H1 (cell line): ENCODE data around the gene BRSK2. TPM values are rescaled to one million over a fixed set of nuclear protein-coding genes. Genes with fewer than 3 reads are reported as not detected.
A peak's percentile ranks its signal among the peaks of the same experiment; 100 is the strongest.

Source experiments
- CTCF ChIA-PET: fragments of 300-600 bp; sonication (Branson Sonifier 250); formaldehyde crosslinking; loops from one replicate; lab custom pipeline; 2021; ENCODE audit not compliant: partially characterized antibody; lab: Charles Lee
- POLR2A ChIA-PET: fragments of 300-600 bp; sonication (Branson Sonifier 250); formaldehyde crosslinking; loops from one replicate; lab custom pipeline; 2021; ENCODE audit warnings: inconsistent platforms; ENCODE audit not compliant: partially characterized antibody; lab: Charles Lee
- DNase-seq, 2 experiments: peaks; one replicate each; pipeline versions ENCODE4 v3.0.0 to v3.0.0-alpha.2; 2010 to 2022; ENCODE audit warnings: low spot score in 2 of 2, low read depth in 1 of 2, mixed read lengths in 1 of 2
- FAIRE-seq: peaks from 2 replicates; lab custom pipeline; 2011; peaks lifted over from hg19 to GRCh38; lab: Jason Lieb, UNC
- H2AFZ ChIP-seq: 2 replicates; pipeline ENCODE4 v1.8.1; 2012; ENCODE audit warnings: low read length, inconsistent platforms
- H2AK5ac ChIP-seq: 2 replicates; pipeline ENCODE4 v1.6.1; 2013; ENCODE audit warnings: low read depth, low read length
- H2BK120ac ChIP-seq: replicated peaks from 2 replicates; pipeline ENCODE3; 2013; ENCODE audit warnings: low read depth, low read length, inconsistent platforms
- H2BK12ac ChIP-seq: 2 replicates; pipeline ENCODE4 v1.6.1; 2013; ENCODE audit warnings: low read depth, low read length
- H2BK15ac ChIP-seq: 2 replicates; pipeline ENCODE4 v1.6.1; 2013; ENCODE audit warnings: low read length
- H2BK20ac ChIP-seq: 2 replicates; pipeline ENCODE4 v1.6.1; 2013; ENCODE audit warnings: low read length
- H2BK5ac ChIP-seq: 2 replicates; pipeline ENCODE4 v1.6.1; 2013; ENCODE audit warnings: low read depth, low read length
- H3K14ac ChIP-seq: 2 replicates; pipeline ENCODE4 v1.6.1; 2013; ENCODE audit warnings: inconsistent platforms; ENCODE audit not compliant: insufficient read length
- H3K18ac ChIP-seq: 2 replicates; pipeline ENCODE4 v1.6.1; 2013; ENCODE audit warnings: low read length; ENCODE audit errors: extremely low read depth
- H3K23ac ChIP-seq: 2 replicates; pipeline ENCODE4 v1.6.1; 2013; ENCODE audit warnings: inconsistent platforms; ENCODE audit not compliant: insufficient read length
- H3K23me2 ChIP-seq: 2 replicates; pipeline ENCODE4 v1.6.1; 2013; ENCODE audit warnings: low read depth, low read length
- H3K27ac ChIP-seq: 2 replicates; pipeline ENCODE4 v1.6.1; 2011; ENCODE audit warnings: low read depth, low read length, inconsistent platforms
- H3K27me3 ChIP-seq, 4 experiments: replicated peaks in 1 of 4; 1 replicate in 1 of 4; 2 replicates in 3 of 4; pipeline versions ENCODE4 v1.6.1 to v1.8.1; 2011 to 2013; ENCODE audit warnings: low read length in 3 of 4, mild to moderate bottlenecking in 3 of 4, inconsistent platforms in 2 of 4, mixed read lengths in 2 of 4, moderate library complexity in 1 of 4; ENCODE audit not compliant: control insufficient read depth in 3 of 4, insufficient read depth in 3 of 4; ENCODE audit errors: extremely low read depth in 1 of 4
- H3K36me3 ChIP-seq, 4 experiments: 2 replicates each; pipeline versions ENCODE4 v1.6.1 to v1.8.1; 2011 to 2013; ENCODE audit warnings: mild to moderate bottlenecking in 4 of 4, low read length in 3 of 4, moderate library complexity in 2 of 4, control low read depth in 1 of 4, inconsistent platforms in 1 of 4; ENCODE audit not compliant: insufficient read depth in 4 of 4, control insufficient read depth in 2 of 4
- H3K4ac ChIP-seq: replicated peaks from 2 replicates; pipeline ENCODE3; 2013; ENCODE audit warnings: low read length, low read depth, mixed read lengths, inconsistent platforms; ENCODE audit not compliant: insufficient read length
- H3K4me1 ChIP-seq, 4 experiments: replicated peaks in 1 of 4; 1 replicate in 1 of 4; 2 replicates in 3 of 4; pipeline versions ENCODE4 v1.6.1 to v1.8.1; 2011 to 2013; ENCODE audit warnings: low read length in 3 of 4, inconsistent platforms in 2 of 4, mixed read lengths in 1 of 4; ENCODE audit not compliant: insufficient read depth in 4 of 4, control insufficient read depth in 3 of 4
- H3K4me2 ChIP-seq, 2 experiments: 2 replicates each; pipeline versions ENCODE4 v1.6.1 to v1.8.1; 2011 to 2013; ENCODE audit warnings: low read depth in 2 of 2, low read length in 2 of 2, control low read depth in 1 of 2, inconsistent platforms in 1 of 2, mild to moderate bottlenecking in 1 of 2; ENCODE audit not compliant: insufficient read depth in 1 of 2
- H3K4me3 ChIP-seq, 4 experiments: fragments of 200-600, 300-600 bp in 1 of 4; sonication (generic), shearing (Covaris generic), sonication (Bioruptor Twin) in 1 of 4; 2 replicates each; pipeline versions ENCODE4 v1.5.1 to v1.8.1; 2011 to 2016; ENCODE audit warnings: low read length in 4 of 4, low read depth in 3 of 4, control low read depth in 2 of 4, inconsistent platforms in 2 of 4, mild to moderate bottlenecking in 2 of 4, mixed read lengths in 1 of 4, moderate library complexity in 1 of 4; ENCODE audit not compliant: insufficient read depth in 2 of 4; ENCODE audit errors: extremely low read depth in 1 of 4
- H3K56ac ChIP-seq: replicated peaks from 2 replicates; pipeline ENCODE3; 2013; ENCODE audit warnings: low read depth, mild to moderate bottlenecking, mixed read lengths, low read length, inconsistent platforms; ENCODE audit not compliant: insufficient read length
- H3K79me1 ChIP-seq: 2 replicates; pipeline ENCODE4 v1.6.1; 2013; ENCODE audit warnings: low read depth, low read length, control low read depth
- H3K79me2 ChIP-seq, 2 experiments: 2 replicates each; pipeline versions ENCODE4 v1.6.1 to v1.8.1; 2012 to 2013; ENCODE audit warnings: low read length in 2 of 2, mild to moderate bottlenecking in 2 of 2, inconsistent platforms in 1 of 2; ENCODE audit not compliant: insufficient read depth in 2 of 2, control insufficient read depth in 1 of 2
- H3K9ac ChIP-seq, 4 experiments: replicated peaks in 1 of 4; 1 replicate in 1 of 4; 2 replicates in 3 of 4; pipeline versions ENCODE4 v1.6.1 to v1.8.1; 2011 to 2013; ENCODE audit warnings: low read depth in 3 of 4, low read length in 3 of 4, control low read depth in 2 of 4, mild to moderate bottlenecking in 2 of 4, moderate library complexity in 2 of 4, inconsistent platforms in 1 of 4; ENCODE audit errors: extremely low read depth in 1 of 4
- H3K9me3 ChIP-seq, 2 experiments: 2 replicates each; pipeline versions ENCODE4 v1.6.1 to v1.8.1; 2012 to 2013; ENCODE audit warnings: mild to moderate bottlenecking in 2 of 2, moderate library complexity in 2 of 2, control low read depth in 1 of 2, inconsistent platforms in 1 of 2, low read depth in 1 of 2, low read length in 1 of 2, mixed read lengths in 1 of 2; ENCODE audit not compliant: insufficient read depth in 2 of 2
- H4K20me1 ChIP-seq, 2 experiments: replicated peaks in 1 of 2; 2 replicates each; pipeline versions ENCODE3 to v1.8.1; 2011 to 2013; ENCODE audit warnings: inconsistent platforms in 2 of 2, low read length in 2 of 2, mild to moderate bottlenecking in 1 of 2; ENCODE audit not compliant: insufficient read depth in 2 of 2, control insufficient read depth in 1 of 2
- H4K5ac ChIP-seq: 2 replicates; pipeline ENCODE4 v1.6.1; 2013; ENCODE audit warnings: low read length, low read depth, mixed read lengths, inconsistent platforms; ENCODE audit not compliant: insufficient read length
- H4K8ac ChIP-seq: 2 replicates; pipeline ENCODE4 v1.8.0; 2013; ENCODE audit warnings: mild to moderate bottlenecking, moderate library complexity, low read length, inconsistent platforms; ENCODE audit not compliant: insufficient read depth; ENCODE audit errors: extremely low read depth
- H4K91ac ChIP-seq: replicated peaks from 2 replicates; pipeline ENCODE3; 2013; ENCODE audit warnings: low read length, mixed read lengths, inconsistent platforms; ENCODE audit not compliant: insufficient read length
- CTBP2 ChIP-seq: IDR thresholded peaks from 2 replicates; pipeline ENCODE4 v1.7.0; 2011; ENCODE audit warnings: borderline replicate concordance, mild to moderate bottlenecking, moderate library complexity, mixed read lengths, low read length; ENCODE audit not compliant: insufficient read depth, insufficient read length
- GABPA ChIP-seq: IDR thresholded peaks from 2 replicates; pipeline ENCODE4 v1.6.1; 2011; ENCODE audit warnings: mild to moderate bottlenecking, low read length, moderate library complexity, borderline replicate concordance; ENCODE audit not compliant: insufficient read depth
- JUN ChIP-seq: IDR thresholded peaks from 2 replicates; pipeline ENCODE4 v1.6.1; 2011; ENCODE audit warnings: low read depth, mild to moderate bottlenecking, improper control_type of control experiment, low read length
- KDM1A ChIP-seq: fragments of 200-600, 300-600 bp; sonication (generic); IDR thresholded peaks from 2 replicates; pipeline ENCODE4 v1.7.1; 2016; ENCODE audit warnings: mild to moderate bottlenecking, low read length, borderline replicate concordance
- MAFK ChIP-seq: IDR thresholded peaks from 2 replicates; pipeline ENCODE4 v1.6.1; 2012; ENCODE audit warnings: low read depth, mild to moderate bottlenecking, improper control_type of control experiment, low read length
- POU5F1 ChIP-seq: IDR thresholded peaks from 2 replicates; pipeline ENCODE4 v1.6.1; 2011; ENCODE audit warnings: low read depth, mild to moderate bottlenecking, low read length, moderate library complexity
- RAD21 ChIP-seq, 2 experiments: IDR thresholded peaks in 1 of 2; conservative IDR thresholded peaks in 1 of 2; 2 replicates each; pipeline ENCODE4 v1.6.1; 2011; ENCODE audit warnings: low read depth in 2 of 2, low read length in 2 of 2, improper control_type of control experiment in 1 of 2, inconsistent platforms in 1 of 2, mild to moderate bottlenecking in 1 of 2, moderate library complexity in 1 of 2
- RNF2 ChIP-seq: fragments of 200-900, 300-1000 bp; sonication (generic); IDR thresholded peaks from 2 replicates; pipeline ENCODE4 v1.7.1; 2016; ENCODE audit warnings: borderline replicate concordance, low read depth, mild to moderate bottlenecking, antibody characterized with exemption, low read length; ENCODE audit not compliant: poor library complexity, severe bottlenecking; ENCODE audit errors: missing control alignments
- SAP30 ChIP-seq: fragments of 300-600 bp; sonication (generic); IDR thresholded peaks from 2 replicates; pipeline ENCODE4 v1.7.1; 2012; ENCODE audit warnings: low read length, moderate library complexity, mild to moderate bottlenecking, inconsistent platforms; ENCODE audit not compliant: insufficient read depth, insufficient replicate concordance
- SP1 ChIP-seq: IDR thresholded peaks from 2 replicates; pipeline ENCODE4 v1.6.1; 2011; ENCODE audit warnings: low read depth, low read length
- SP2 ChIP-seq: IDR thresholded peaks from 2 replicates; pipeline ENCODE4 v1.6.1; 2012; ENCODE audit warnings: mild to moderate bottlenecking, low read length, inconsistent platforms
- TAF1 ChIP-seq: IDR thresholded peaks from 2 replicates; pipeline ENCODE4 v1.6.1; 2011; ENCODE audit warnings: mild to moderate bottlenecking, low read depth, low read length
- WGBS, 2 experiments: shearing (Covaris generic) in 1 of 2; methylation state at CpG; one replicate each; pipeline versions ENCODE4 v1.1.6 to v1.1.7; 2013 to 2015; ENCODE audit warnings: low lambda C conversion rate in 2 of 2, mixed read lengths in 2 of 2, inconsistent platforms in 1 of 2, low coverage in 1 of 2, missing lambda C conversion rate in 1 of 2; ENCODE audit not compliant: insufficient replicate concordance in 2 of 2, insufficient coverage in 1 of 2, insufficient read length in 1 of 2; ENCODE audit errors: extremely low coverage in 1 of 2, missing lambda C conversion rate in 1 of 2; 5-methylcytosine and 5-hydroxymethylcytosine counted together
- polyA plus RNA-seq, 7 experiments: library from polyadenylated mRNA; depleted of rRNA in 3 of 7; stranded (reverse) in 5 of 7; unstranded in 2 of 7; fragments of >200 nt in 5 of 7; fragments of 200-250 nt in 2 of 7; gene quantifications; 1 replicate in 5 of 7; 2 replicates in 1 of 7; 4 replicates in 1 of 7; pipeline versions ENCODE4 v1.2.1 to v1.2.3, GENCODE V29; 2011 to 2013; ENCODE audit warnings: missing spikeins in 2 of 7, mixed read lengths in 2 of 7
- total RNA-seq: library from RNA; stranded (reverse); fragmentation: NEBNext Ultra II Directional; extraction: Animal tissue kit (Norgen Biotek cat#: 25700); gene quantifications from 2 replicates; pipeline ENCODE4 v1.2.1, GENCODE V29; 2021
- TF ChIP-seq, protein P1 (sequence below): IDR thresholded peaks from 2 replicates; pipeline ENCODE4 v1.6.1; 2012; ENCODE audit warnings: inconsistent platforms

BRSK2 gene
- total and polyA plus RNA-seq, 2 of the 8 experiments (the other 6 are each of a cell fraction or from before 2014, with no cell fraction given): 17.3 to 27.1 TPM

DNA sequence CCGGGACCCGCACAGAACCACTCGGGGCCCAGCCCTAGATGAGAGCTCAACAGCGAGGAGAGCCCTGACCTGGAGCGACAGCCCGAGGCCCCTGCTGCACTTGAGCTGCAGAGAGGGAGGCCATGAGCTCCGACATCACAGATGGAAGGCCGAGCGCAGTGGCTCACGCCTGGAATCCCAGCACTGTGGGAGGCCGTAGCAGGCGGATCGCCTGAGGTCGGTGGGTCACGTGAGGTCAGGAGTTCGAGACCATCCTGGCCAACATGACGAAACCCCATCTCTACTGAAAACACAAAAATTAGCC is 13.8 kb upstream of the BRSK2 start:
- ChIA-PET POLR2A (interaction anchor here (3.8 kb wide), 1 partner anchor 25 kb away, joined by 12 read pairs; no protein-coding TSS in a partner anchor), CTCF (interaction anchor here (0.8 kb wide), 2 partner anchors 12 to 82 kb away, joined by 3 to 4 read pairs; no protein-coding TSS in a partner anchor)
- no peaks in the 10 kb centered on the region for H3K79me2 ChIP-seq
- H3K23ac ChIP-seq: no peak overlapping the region
- WGBS, 2 experiments: 90% methylated on average over 15 of the region's 17 CpGs; no CpG with 5 or more reads in 1 of the 2 experiments
- H3K14ac ChIP-seq: no peak overlapping the region
- H3K79me1 ChIP-seq: no peaks in the 10 kb centered on the region
- H3K36me3 ChIP-seq: no peaks in the 10 kb centered on the region
- no peak overlapping the region for H3K4me3 ChIP-seq
- no peaks in the 10 kb centered on the region; a peak in 1 of 7 replicates for H3K4me1 ChIP-seq
- H3K4me2 ChIP-seq: no peak overlapping the region
- H3K56ac ChIP-seq: no peak overlapping the region
- H3K18ac ChIP-seq: no peak overlapping the region
- H4K20me1 ChIP-seq: no peaks in the 10 kb centered on the region
- H3K27me3 ChIP-seq: no peaks in the 10 kb centered on the region
- H2BK12ac ChIP-seq: no peak overlapping the region
- H3K27ac ChIP-seq: no peak overlapping the region
- no peak overlapping the region for H2BK5ac ChIP-seq
- H4K8ac ChIP-seq: peak overlapping the region; percentile 25
- H3K23me2 ChIP-seq: no peaks in the 10 kb centered on the region
- no peak overlapping the region for H2AK5ac ChIP-seq
- no peak overlapping the region for H2BK15ac ChIP-seq
- no peak overlapping the region for H2BK20ac ChIP-seq
- H4K91ac ChIP-seq: no peak overlapping the region
- no peak for FAIRE-seq
- no peak overlapping the region for H3K9ac ChIP-seq
- H3K9me3 ChIP-seq: peaks cover 0 to 3% of the 10 kb centered on the region in 2 experiments; a peak in 1 of 4 replicates
- no peak overlapping the region for H2BK120ac ChIP-seq
- H2AFZ ChIP-seq: no peak overlapping the region
- H3K4ac ChIP-seq: no peak overlapping the region
- no peak for DNase-seq
- H4K5ac ChIP-seq: no peak overlapping the region
- TF ChIP-seq GABPA (no peak), MAFK (no peak), KDM1A (no peak), SP2 (no peak), CTBP2 (no peak), RNF2 (no peak), TAF1 (no peak), SAP30 (no peak), RAD21 (IDR thresholded peaks at IDR 0.05 in 1 of 2, conservative IDR thresholded peaks at IDR 0.05 in 1 of 2; ENCODE audit: low read depth in 2 of 2, low read length in 2 of 2) (no peak), SP1 (no peak), JUN (no peak), POU5F1 (no peak)
- TF ChIP-seq, protein P1, sequence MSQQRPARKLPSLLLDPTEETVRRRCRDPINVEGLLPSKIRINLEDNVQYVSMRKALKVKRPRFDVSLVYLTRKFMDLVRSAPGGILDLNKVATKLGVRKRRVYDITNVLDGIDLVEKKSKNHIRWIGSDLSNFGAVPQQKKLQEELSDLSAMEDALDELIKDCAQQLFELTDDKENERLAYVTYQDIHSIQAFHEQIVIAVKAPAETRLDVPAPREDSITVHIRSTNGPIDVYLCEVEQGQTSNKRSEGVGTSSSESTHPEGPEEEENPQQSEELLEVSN: no peak
